Transverse colon (tissue), 4 donors: Measurements from ENCODE around the gene APPBP2. TPM values are rescaled to one million over a fixed set of nuclear protein-coding genes. Genes with fewer than 3 reads are reported as not detected.

ENCODE experiments used
- DNase-seq: peaks from one replicate; pipeline ENCODE4 v3.0.0-alpha.2; 2019
- H3K27ac ChIP-seq, 4 donors: fragments of 200-600 bp; sonication (generic); 2 replicates each; pipeline ENCODE4 v1.5.1; 2016 to 2018; ENCODE audit warnings: inconsistent platforms in 4 of 4
- H3K27me3 ChIP-seq: fragments of 200-600 bp; sonication (generic); 2 replicates; pipeline ENCODE4 v1.5.1; 2017; ENCODE audit warnings: inconsistent platforms
- H3K36me3 ChIP-seq, 4 donors: fragments of 200-600 bp; sonication (generic); 2 replicates each; pipeline ENCODE4 v1.5.1; 2017 to 2019; ENCODE audit warnings: inconsistent platforms in 4 of 4
- H3K4me1 ChIP-seq, 4 donors: fragments of 200-600 bp; sonication (generic); 2 replicates each; pipeline ENCODE4 v1.5.1; 2017 to 2020; ENCODE audit warnings: inconsistent platforms in 4 of 4
- H3K4me3 ChIP-seq, 4 donors: fragments of 200-600 bp; sonication (generic); 1 replicate in 1 of 4; 2 replicates in 3 of 4; pipeline versions ENCODE4 v1.5.1 to v1.6.1; 2017 to 2019; ENCODE audit warnings: inconsistent platforms in 4 of 4
- H3K9me3 ChIP-seq, 2 donors: fragments of 200-600 bp; sonication (generic); 2 replicates each; pipeline ENCODE4 v1.5.1; 2017 to 2019; ENCODE audit warnings: inconsistent platforms in 2 of 2
- EP300 ChIP-seq: sonication (generic); formaldehyde crosslinking; IDR thresholded peaks from one replicate; pipeline ENCODE4 v1.6.1; 2017; ENCODE audit warnings: antibody characterized with exemption, low read depth
- POLR2A ChIP-seq: fragments of 450-650 bp; IDR thresholded peaks from one replicate; pipeline ENCODE4 v1.6.1; 2016; ENCODE audit warnings: antibody characterized with exemption, mild to moderate bottlenecking, moderate library complexity
- POLR2AphosphoS5 ChIP-seq, 3 donors: sonication (generic); formaldehyde crosslinking; IDR thresholded peaks; one replicate each; pipeline ENCODE4 v1.6.1; 2016; ENCODE audit warnings: antibody characterized with exemption in 3 of 3
- WGBS, 2 donors: methylation state at CpG; one replicate each; pipeline ENCODE4 v1.1.5; 2018; ENCODE audit warnings: low coverage in 1 of 2; 5-methylcytosine and 5-hydroxymethylcytosine counted together
- in situ Hi-C, 4 donors: fragments of 200-750 bp; cut with MboI; loops; one replicate each; pipeline versions ENCODE4 v1.15.0 to v1.15.1; 2017; ENCODE audit warnings: low sequenced_read_pairs in 3 of 4, low pct_ligation_motif_present in 1 of 4, low pct_unique_long_range_greater_than_20kb in 1 of 4
- intact Hi-C: fragments of 100-400 bp; cut with DNase I; formaldehyde crosslinking; loops from one replicate; pipeline ENCODE4 v1.15.1; 2023; ENCODE audit warnings: low total_unique reads
- total RNA-seq, 4 donors: library from RNA; depleted of rRNA; stranded (reverse); fragments of >200 nt; gene quantifications; one replicate each; pipeline ENCODE4 v1.1.0, GENCODE V29; 2016
- TF ChIP-seq, protein P1 (sequence below), 5 experiments: fragments of 200-600 bp in 3 of 5; fragments of 450-650 bp in 2 of 5; sonication (generic) in 3 of 5; IDR thresholded peaks; 1 replicate in 2 of 5; 2 replicates in 3 of 5; pipeline ENCODE4 v1.5.1; 2016 to 2017; ENCODE audit warnings: antibody characterized with exemption in 5 of 5, inconsistent platforms in 3 of 5, mild to moderate bottlenecking in 2 of 5, moderate library complexity in 1 of 5

APPBP2 gene
- total RNA-seq, 4 donors from 2014 or later = 10.1 to 24.8 (median 18.4) TPM

DNA sequence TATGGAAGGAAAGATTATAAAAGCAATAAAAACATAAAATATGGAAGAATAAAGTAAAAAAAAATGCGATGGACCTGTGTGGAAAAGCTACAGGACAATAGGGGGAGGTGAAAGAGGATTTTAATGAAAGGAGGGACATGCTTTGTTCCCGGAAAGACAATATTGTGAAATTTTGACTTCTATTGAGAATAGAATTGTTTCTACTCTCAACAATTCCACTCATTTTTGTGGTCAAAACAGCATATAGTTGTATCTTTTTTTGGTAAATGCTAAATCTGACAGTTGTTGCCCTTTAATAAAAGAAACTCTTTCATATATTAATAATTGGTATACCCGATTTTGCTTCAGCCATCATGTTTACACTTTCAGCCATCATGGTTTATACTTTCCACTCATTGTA lies 22.9 kb upstream of the APPBP2 start:
- TF ChIP-seq EP300 = no peak
- TF ChIP-seq POLR2AphosphoS5 (IDR thresholded peaks at IDR 0.05) = no peak
- TF ChIP-seq, protein P1, sequence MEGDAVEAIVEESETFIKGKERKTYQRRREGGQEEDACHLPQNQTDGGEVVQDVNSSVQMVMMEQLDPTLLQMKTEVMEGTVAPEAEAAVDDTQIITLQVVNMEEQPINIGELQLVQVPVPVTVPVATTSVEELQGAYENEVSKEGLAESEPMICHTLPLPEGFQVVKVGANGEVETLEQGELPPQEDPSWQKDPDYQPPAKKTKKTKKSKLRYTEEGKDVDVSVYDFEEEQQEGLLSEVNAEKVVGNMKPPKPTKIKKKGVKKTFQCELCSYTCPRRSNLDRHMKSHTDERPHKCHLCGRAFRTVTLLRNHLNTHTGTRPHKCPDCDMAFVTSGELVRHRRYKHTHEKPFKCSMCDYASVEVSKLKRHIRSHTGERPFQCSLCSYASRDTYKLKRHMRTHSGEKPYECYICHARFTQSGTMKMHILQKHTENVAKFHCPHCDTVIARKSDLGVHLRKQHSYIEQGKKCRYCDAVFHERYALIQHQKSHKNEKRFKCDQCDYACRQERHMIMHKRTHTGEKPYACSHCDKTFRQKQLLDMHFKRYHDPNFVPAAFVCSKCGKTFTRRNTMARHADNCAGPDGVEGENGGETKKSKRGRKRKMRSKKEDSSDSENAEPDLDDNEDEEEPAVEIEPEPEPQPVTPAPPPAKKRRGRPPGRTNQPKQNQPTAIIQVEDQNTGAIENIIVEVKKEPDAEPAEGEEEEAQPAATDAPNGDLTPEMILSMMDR (IDR thresholded peaks at IDR 0.05) = no peak
- TF ChIP-seq POLR2A = no peak
- intact Hi-C loops (no loop called here), in situ Hi-C loops (no loop called here)
- Histone ChIP-seq H3K27ac (no peak overlapping the region), H3K36me3 (no peaks in the 10 kb centered on the region), H3K27me3 (no peaks in the 10 kb centered on the region), H3K9me3 (no peaks in the 10 kb centered on the region), H3K4me1 (no peaks in the 10 kb centered on the region), H3K4me3 (no peak overlapping the region)
- DNase-seq = no peak
- WGBS, 2 donors = 77 to 78% methylated on average over 3 of the region's 3 CpGs

DNA sequence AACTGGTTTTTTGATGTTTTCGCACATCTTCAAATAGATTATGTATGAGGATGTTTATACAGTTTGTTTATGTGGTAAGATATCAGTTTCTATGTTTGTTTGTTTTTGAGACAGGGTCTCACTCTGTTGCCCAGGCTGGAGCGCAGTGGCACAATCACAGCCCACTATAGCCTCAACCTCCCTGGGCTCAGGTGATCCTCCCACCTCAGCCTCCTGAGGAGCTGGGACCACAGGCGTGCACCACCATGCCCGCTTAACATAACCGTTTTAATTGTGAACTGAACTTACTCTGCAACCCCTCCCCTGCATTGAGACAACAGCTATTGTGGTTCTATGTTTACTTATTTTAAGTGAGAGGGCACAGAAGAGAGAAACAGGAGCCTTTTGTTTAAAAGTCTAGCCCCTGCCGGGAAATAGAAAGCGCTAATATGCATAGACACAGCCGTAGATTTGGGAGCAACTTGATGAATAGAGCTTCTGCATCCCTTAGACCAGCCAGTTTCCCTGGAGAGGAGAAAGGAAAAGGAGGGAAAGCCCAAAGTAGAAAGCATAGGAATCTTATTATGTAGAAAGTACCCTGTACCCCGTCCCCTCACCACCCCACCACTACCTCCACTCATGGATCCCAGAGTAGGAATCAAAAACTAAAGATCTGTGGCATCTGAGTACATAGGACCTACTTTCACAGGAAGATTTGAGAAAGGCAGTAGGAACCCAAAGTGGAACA lies 19.6 kb upstream of the APPBP2 start:
- in situ Hi-C loops = no loop called here
- no peaks in the 10 kb centered on the region for H3K4me1 ChIP-seq
- H3K36me3 ChIP-seq = no peaks in the 10 kb centered on the region
- intact Hi-C loops = no loop called here
- H3K9me3 ChIP-seq = no peaks in the 10 kb centered on the region
- no peaks in the 10 kb centered on the region for H3K27me3 ChIP-seq
- no peak overlapping the region for H3K4me3 ChIP-seq
- DNase-seq = no peak
- no peak for TF ChIP-seq POLR2A
- no peak for TF ChIP-seq EP300
- no peak for TF ChIP-seq POLR2AphosphoS5 (IDR thresholded peaks at IDR 0.05)
- TF ChIP-seq, protein P1 (IDR thresholded peaks at IDR 0.05) = no peak
- 92 to 93% methylated on average over 6 to 9 of the region's 9 CpGs for WGBS, 2 donors
- H3K27ac ChIP-seq = no peak overlapping the region

DNA sequence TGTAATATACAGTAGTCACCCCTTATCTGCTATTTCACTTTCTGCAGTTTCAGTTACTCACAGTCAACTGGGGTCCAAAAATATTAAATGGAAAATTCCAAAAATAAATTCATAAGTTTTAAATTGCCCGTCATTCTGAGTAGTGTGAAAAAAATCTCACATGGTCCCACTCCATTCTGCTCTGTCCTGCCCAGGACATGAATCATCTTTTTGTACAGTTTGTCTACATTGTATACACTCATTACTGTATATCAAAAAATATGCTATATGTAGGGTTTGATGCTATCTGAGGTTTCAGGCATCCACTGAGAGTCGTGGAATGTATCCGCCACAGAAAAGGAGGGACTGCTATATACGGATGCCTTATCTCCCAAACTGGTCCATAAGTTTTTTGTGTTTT lies 16.0 kb upstream of the APPBP2 start:
- Histone ChIP-seq H3K4me3 (no peak overlapping the region), H3K27ac (no peak overlapping the region), H3K27me3 (no peaks in the 10 kb centered on the region), H3K9me3 (no peaks in the 10 kb centered on the region), H3K36me3 (no peaks in the 10 kb centered on the region), H3K4me1 (no peaks in the 10 kb centered on the region)
- in situ Hi-C loops = no loop called here
- intact Hi-C loops = no loop called here
- DNase-seq = no peak
- TF ChIP-seq POLR2A (no peak), EP300 (no peak), POLR2AphosphoS5 (IDR thresholded peaks at IDR 0.05) (no peak)
- TF ChIP-seq, protein P1 (IDR thresholded peaks at IDR 0.05) = no peak
- WGBS, 2 donors = 84% methylated on average over 4 of the region's 4 CpGs

DNA sequence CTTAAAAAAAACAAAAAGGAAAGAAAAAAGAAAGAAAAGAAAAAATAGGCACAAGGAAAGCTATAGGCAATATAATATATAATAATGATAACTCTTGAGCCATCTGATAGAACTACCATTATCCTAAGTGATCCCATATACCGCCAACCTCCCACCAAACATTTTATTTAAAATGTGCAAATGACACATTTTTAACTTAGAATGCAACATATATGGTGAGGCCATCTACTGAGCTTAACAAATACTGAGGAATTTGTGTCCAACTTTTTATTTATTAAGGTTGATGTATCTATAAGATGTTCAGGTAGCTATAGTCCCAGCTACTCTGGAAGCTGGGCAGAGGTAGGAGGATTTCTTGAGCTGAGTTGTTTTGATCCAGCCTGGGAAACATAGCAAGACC lies 14.4 kb upstream of the APPBP2 start:
- TF ChIP-seq POLR2A (no peak), POLR2AphosphoS5 (IDR thresholded peaks at IDR 0.05) (no peak), EP300 (no peak)
- TF ChIP-seq, protein P1 (IDR thresholded peaks at IDR 0.05) = no peak
- no peak for DNase-seq
- Histone ChIP-seq H3K9me3 (no peaks in the 10 kb centered on the region), H3K27ac (no peak overlapping the region), H3K36me3 (no peaks in the 10 kb centered on the region), H3K4me1 (no peaks in the 10 kb centered on the region), H3K4me3 (no peak overlapping the region), H3K27me3 (no peaks in the 10 kb centered on the region)
- intact Hi-C loops (no loop called here), in situ Hi-C loops (no loop called here)
- 93 to 97% methylated on average over 1 of the region's 1 CpG for WGBS, 2 donors
